Right kidney (tissue), 1 donor: ENCODE measurements around the gene PHB1.
"Not testable (repeated sequence)": the region's sequence is repeated elsewhere in the genome, so short reads cannot be mapped to it uniquely, and the experiment has no call there.

ENCODE experiments used
- DNase-seq: peaks from one replicate; pipeline ENCODE4 v3.0.0-alpha.2; 2016

Gene PHB1

DNA sequence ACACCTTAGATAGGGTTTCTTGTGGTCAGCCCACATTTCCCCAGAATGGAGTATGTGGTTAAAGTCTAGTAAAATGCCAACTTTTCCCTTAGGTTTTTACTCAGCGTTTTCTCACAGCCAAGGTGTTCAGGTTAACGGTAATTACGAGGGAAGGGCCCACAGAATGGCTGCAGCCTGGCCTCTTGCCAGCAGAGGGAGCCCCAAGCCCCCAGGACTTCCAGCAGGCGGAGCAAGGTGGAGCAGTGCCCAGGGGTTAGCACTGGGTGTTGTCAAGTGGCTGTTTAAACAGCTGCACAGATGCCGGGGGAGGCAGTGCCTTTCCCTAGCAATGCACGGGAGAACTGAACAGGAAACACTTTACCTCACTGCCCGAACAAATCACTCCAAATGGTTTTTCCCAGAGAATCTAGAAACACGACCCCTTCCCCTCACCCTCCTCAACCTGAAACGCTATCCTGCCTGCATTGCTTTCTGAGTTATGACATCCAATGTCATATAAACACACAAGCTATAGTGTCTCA, 6.6 kb downstream of the PHB1 start:
- peak; percentile 64 for DNase-seq

DNA sequence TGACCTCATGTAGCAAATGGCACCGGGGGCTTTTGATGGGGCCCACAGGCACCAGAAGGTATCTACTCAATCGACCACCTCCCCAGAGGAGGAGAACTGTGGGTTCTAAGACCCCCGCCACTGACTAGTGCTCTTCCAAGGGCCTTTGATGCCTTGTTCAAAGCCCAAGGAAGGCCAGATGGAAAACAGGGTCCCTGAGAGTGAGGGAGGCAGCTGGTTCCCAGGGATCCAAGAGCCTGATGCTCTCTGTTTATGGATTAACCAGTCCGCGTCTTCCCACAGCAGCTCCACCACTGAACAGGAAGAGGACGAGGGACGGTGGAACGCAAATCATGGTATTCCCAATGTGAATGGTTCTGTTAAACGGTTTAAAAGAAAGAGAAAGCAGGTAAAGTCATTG, 7.6 kb downstream of the PHB1 start:
- no peak for DNase-seq

DNA sequence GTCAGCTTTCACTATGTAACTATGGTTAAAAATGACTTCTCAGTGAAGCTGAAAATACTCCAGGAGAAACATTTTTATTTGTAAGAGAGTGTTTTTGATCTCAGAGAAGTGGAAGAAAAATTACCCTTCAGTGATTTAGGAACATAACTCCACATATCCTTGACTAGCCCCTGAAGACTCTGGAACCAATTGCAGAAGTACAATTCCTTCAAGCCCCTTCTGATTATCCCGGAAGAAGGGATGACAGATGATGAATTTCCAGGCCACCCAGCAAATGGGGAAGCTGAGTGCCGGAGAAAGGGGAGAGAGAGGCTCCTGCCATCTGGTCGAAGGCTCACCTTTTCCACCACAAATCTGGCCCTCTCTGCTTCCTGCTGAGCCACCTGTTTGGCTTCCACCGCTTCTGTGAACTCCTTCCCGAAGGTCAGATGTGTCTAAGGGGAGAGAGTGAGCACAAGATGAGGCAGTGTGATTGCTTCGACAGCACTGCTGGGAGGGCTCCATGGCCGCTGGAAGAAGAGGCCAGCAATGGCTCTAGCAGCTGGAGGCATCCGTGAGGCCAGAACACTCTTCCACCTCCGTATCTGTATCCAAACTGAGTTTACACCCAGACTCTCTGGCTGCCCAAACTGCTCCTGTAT, 8.1 kb downstream of the PHB1 start:
- no peak for DNase-seq

DNA sequence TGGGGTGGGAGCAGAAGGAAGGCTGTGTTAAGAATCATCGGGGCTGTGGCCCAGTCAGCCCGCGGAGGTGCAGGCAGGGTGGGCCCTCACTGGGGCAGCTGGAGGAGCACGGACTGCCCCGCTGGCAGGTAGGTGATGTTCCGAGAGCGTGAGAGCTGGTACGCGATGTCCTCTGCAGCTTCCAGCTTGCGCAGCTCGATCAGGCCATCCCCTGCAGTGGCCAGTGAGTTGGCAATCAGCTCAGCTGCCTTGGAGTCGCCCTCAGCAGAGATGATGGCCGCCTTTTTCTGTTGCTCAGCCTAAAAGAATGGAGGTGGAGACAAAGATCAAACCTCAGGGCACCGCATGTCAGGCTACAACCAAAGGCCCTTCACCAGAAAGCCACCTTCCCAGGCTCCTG, 9.8 kb downstream of the PHB1 start:
- DNase-seq = no peak

DNA sequence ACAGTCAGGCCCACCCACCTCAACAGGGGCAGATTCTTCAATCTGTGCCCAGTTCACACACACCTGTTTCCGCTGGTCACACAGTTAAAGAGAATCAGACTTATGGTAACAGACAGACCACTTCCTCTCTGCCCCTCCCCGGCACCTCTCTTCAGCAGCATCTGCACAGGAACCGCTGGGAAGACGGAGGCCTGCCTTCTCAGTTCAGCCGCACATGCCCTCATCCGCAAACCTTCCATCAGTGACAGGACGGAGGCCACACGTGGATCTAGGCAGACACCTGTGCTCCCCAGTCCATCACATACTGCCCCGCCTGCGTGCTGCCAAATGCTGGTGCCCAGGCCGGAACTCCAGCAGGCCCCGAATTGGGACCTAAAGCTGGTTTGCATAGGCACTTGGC, 10.3 kb downstream of the PHB1 start:
- no peak for DNase-seq

DNA sequence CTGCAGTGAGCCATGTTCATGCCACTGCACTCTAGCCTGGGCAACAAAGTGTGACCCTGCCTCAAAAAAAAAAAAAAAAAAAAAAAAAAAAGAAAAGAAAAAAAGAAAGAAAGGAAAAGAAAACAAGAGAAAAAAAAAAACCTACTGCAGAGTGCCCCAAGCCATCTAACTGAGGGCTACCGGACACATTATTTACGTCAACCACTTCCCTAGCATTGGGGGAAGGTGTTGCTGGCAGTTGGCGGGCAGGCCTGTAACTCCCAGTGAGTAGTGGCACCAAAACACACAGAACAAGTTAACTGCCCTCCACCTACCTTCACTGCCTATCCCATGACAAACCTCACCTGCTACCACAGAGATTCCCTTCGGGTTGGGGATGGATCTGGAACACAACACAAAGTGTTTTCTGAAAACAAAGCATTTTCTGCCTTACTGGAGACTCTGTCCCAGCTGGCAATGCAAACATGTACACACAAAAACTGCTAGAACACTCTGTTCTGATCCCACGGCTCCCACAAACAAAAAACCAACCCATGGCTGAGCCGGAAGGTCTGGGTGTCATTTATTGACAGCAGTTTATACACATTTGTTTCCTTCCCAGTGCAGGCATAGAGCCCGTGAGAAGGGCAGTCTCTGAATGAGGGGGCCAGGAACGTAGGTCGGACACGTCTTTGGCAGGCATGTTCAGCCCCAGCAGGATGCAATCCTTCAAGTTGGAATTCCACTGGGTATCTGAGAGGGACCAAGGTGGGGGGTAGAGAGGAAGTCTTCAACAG, 11.0 kb downstream of the PHB1 start:
- no peak for DNase-seq

DNA sequence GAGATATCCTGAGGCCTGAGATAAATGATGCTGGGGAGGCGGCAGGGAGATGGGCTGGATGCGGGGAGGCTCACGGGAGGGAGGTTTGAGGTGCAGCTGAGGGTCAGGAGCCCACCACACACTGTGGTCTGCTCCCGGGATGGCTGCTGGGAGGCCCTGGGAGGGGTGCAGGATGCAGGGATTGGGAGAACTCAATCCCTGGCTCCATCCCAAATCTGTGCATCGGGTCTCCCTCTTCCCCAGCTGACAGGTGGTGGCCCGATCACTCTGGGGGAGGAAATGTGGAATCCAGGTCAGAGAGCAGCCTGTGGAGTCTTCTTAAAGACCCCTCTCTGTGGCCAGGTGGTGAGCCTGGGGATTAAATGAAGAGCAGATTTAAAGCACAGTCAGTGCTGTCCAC, 12.0 kb downstream of the PHB1 start:
- DNase-seq = no peak

DNA sequence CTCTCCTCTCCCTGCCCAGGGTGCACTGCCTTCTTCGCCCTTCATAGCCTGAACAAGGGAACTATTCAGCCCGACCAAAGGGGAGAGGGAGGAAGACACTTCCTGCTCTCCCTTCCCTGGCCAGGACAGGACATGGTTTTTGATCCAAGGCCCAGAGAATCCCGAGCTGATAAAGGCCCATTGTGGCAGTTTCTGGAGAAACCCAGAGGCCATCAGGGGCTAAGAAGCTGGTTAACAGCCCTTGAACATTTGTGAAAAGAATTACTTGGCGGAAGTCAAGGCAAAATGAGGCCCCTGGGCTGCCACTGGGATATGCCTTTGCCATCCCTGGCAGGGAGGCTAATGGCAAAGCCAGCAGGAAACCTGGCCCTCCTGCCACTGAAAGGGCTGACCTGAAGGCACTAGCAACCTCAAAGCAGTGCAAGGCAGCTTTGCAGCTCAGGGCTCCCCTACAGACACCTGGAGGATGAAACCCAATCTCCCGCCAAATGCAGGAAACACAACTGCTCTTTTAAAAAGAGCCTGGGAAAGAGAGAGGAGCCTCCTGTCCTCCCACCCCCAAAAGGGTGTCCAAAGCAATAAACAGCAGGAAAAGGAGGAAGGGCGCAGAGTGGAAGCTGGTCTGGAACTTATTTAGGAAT, 12.6 kb downstream of the PHB1 start:
- peak; percentile 11 for DNase-seq

DNA sequence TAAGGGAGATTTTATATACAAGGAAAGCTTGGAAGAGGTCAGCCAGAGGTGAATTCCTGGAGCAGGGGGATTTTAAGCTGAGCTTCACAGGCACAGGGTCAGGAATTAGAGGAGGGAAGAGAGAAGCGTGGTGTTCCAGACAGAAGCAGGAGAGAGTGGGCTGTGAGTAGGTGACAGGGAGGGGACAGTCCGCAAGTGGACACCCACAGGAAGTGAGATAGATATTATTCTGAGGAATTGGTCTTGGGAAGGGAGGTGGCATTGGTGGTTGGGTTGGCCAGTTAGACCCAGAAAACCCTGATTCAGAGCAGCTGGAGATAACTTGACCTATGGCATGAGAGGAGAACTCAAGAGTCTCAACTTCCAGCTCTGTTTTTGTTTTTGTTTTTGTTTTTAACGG, 14.7 kb downstream of the PHB1 start:
- DNase-seq = no peak

DNA sequence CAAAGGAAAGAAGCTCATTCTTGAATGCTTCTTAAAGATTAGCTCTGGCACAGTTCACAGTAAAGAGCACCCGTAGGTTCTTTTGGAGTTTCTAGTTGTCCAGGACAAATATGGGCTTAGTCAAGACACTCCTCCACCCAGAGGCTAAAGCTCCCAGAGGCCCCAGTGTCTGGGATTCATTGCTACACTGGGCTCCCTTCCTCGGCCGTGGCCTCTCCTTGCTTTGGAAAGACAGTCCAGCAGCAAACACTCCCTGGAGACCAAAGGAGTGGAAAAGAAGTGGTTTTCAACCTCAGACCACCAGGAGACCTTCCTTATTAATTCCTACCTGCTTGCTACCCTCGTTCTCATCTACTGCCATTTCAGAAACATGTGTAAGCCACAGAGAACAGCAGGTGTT, 17.1 kb downstream of the PHB1 start:
- no peak for DNase-seq

DNA sequence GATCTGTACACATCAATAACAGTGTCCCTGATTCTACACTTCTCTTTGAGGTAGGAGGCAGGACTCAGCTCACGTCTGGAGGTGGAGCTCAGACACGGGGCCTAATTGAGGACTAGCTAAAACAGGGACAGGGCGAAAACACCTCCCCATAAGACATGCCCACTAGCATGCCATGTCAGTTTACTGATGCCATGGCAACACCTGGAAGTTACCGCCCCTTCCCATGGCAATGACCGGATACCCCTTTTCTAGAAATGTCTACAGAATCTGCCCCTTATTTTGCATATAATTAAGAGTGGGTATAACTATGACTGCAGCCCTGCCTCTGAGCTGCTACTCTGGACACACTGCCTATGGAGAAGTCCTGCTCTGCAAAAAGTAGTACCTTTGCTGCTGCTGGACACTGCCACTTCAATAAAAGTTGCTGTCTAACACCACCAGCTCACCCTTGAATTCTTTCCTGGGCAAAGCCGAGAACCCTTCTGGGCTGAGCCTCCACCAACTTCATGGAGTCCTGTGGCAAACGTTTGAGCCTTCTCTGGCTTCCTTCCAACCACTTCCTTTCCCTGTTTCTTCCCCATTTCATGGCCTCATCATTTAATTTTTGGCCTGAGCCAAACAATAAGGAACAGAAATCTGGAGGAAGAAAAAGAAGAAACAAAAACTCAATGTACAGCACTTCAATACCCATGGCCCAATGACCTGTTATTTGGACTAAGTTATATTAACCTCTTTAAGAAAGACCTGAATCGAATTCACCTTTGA, 21.0 kb downstream of the PHB1 start:
- DNase-seq = no peak

DNA sequence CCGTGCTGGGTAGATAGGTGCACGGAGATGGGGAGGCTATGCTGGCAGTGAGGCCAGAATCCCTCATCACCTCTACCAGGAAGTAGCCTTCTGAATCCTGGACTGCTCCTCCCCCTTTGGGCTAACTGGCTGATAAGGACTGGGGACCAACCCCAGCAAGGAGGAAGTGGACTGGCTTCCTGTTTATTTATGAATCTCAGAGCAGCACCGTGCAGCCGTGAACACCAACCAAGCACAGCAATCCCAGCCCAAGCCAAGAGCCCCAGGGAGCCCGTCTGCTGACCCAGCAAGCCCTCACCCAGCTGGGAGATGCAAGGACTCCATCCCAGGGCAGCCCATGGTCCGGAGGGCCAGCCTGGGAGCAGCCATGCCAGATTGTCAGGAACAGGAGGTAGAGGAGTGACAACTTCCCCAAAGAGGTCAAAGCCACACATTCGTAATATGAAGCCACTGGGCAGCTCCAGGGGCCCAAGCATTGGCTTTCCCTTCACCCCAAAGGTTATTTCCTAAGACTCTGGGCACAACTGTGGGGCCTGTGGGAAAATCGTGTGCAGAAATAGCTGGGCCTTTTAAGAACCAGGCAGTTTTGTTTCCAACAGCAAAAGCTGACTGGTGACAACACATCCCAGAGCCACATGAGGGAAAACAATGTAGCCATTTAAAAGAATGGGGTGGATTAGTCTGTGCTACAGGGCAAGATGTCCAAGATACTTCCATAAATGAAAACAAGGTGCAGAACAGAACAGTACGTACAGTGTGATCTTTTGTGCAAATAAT, 23.9 kb downstream of the PHB1 start:
- DNase-seq = no peak

DNA sequence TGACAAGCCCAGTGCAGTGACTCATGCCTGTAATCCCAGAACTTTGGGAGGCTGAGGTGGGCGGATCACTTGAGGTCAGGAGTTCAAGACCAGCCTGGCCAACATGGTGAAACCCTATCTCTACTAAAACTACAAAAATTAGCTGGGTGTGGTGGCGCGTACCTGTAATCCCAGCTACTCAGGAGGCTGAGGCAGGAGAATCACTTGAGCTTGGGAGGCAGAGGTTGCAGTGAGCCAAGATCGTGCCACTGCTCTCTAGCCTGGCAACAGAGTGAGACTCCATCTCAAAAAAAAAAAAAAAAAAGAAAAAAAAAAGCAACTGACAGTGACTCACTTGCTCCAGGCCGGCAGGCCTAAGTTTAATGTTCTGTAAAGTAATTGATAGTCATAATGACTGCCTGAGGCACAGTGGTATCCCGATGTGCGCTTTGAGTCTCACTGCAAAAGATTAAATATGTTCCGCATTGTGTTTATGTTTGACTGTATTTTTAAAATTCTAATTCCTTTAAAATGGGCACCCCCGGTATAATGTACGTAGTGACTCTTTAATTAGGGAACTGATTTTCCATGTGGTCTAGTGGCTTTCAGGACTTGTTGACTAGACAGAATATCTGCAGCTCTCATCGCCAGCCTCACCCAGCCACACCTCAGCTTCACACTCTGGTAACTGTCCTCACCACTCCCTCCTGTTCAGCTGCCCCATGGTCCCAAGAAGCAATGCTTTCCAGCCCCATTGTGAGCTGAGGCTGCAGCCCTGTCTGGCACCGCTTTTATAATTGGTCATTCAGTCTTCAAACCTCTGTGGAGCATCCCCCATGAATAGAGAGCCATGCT, 25.0 kb downstream of the PHB1 start:
- DNase-seq = not testable (repeated sequence)

DNA sequence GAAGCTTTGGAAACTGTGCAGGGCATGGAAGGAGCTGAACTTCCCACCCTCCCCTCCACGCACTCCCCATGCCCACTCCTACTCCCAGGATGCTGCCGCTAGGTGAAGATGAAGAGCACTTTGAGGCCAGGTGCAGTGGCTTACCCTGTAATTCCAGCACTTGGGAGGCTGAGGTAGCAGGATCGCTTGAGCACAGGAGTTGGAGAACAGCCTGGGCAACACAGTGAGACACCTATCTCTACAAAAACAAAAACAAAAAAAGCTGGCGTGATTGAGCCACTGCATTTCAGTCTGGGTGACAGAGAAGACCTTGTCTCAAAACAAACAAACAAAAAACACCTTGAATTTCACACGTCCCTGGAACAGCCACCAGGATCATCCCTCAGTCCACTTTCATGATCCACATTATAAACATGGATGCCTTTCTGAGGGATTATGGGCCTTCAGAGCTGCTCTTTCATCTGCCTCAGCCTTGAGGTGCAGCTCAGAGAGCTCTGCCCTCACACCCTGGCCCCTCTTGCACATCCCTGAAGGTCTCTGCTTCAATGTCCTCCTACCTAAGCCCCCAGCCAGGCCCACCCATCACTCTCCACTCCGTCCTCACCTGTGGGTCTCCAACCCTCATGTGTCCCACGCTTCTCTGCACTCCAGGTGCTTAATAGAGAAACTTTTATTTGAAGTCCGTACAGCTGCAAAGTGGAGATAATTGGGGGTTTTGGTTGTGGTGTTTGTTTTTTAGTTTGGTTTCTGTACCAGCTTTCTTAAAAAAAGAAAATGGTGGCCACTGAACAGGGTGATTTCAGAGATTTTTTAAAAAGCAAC, 25.8 kb downstream of the PHB1 start:
- no peak for DNase-seq

DNA sequence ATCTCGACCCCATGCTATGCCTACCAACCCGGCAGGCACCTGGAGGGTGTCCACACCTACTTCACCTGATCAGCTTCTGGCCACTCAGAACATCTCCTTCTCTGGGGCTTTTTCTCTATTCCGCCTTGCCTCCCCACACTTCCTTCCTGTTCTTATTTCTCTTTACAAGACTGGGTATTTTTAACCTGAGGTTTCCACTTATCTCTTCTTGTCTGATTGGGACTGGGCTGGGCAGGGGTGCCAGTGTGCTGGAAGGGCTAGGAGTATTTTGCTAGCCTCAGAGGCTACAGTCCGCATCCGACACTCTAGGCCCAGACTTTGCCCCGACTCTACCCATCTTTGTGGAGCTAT, 26.4 kb downstream of the PHB1 start:
- no peak for DNase-seq

DNA sequence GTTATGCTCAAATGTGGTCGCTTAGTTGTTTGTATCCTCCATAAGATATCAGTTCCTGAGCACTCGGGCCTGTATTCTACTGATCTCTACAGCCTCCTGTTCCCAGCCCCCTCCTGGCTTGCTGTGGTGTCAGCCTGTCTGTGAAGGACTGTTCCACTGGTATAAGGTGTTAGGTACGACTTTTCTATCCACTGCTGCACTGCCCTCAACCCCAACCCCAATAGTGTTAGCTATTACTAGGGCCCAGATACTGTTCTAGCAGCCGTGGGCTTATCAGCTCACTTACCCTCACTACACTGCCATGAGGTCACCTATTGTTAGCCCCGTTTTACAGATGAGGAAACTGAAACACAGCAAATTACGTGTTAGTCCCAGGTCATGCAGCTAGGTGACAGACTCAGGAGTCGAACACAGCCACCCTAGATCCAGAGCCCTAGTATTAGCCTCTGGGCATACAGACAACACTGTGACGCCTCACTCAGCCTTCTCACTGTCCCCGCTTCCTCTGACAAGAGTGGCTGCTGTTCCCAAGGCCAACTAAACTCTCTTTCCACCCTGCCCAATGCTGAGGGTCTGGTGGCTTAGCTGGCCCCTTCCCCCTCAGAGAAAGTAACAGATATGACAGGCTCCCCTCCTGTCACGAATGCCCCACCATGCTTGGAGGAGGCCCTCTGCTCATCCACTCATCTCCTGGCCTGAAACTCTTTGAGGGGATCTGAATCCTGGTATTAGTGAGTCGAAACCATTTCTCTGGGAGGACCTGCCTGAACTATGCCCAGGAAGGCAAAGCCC, 27.0 kb downstream of the PHB1 start:
- DNase-seq = no peak

DNA sequence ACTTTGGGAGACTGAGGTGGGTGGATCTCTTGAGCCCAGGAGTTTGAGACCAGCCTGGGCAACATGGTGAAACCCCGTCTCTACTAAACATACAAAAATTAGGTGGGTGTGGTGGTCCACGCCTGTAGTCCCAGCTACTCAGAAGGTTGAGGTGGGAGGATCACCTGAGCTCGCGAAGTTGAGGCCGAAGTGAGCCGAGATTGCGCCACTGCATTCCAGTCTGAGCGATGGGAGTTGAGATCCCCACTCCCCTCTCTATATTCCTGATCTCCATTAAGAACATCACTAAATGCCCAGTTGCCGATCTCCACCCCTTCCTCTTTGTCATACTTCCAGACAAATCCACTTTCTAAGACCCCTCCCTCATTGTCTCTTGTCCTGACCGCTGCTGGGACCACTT, 28.3 kb downstream of the PHB1 start:
- no peak for DNase-seq

DNA sequence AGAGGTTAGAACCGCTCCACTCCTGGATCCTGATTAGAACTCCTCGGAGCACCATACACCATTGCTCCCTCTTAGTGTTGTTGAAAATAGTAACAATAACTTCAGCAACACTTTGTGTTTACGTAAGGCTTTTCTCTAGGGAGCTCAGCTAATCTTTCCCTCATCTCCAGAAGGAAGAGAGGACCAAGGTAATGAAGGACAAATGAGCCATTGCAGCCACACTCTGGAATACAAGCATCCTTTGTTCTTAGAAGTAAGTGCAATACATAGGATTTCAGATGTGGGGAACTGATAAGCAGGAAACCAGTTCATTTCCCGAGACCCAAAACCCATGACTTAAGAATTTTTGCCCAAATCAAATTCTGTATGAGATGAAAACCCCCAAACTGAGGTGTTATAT, 29.7 kb downstream of the PHB1 start:
- no peak for DNase-seq

DNA sequence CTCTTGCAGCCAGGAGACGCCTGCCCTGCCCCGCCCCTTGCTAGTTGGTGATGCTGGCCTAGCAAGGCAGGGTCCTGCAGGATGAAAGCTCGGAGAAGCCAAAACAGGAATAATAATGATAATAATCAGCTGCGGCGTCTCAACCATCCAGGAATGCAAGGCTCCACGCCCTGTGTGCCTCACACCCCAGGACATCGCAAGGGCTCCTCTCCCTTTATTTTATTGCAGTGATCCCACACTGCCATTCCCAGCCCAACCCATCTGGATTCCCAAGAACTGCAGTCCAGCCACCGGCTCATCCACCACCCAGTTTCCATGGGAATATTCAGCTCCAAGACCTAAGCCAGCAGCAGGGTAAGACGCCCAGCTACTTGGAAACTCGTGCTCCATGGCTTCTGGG, 31.6 kb downstream of the PHB1 start:
- DNase-seq = no peak
